Peyer's patch (tissue), 4 donors: ENCODE measurements around the gene NPHP1.

Source experiments
- POLR2A ChIP-seq, 2 donors: fragments of 450-650 bp; IDR thresholded peaks; one replicate each; pipeline ENCODE4 v1.5.1; 2017; ENCODE audit warnings: antibody characterized with exemption in 2 of 2, mild to moderate bottlenecking in 2 of 2, moderate library complexity in 2 of 2
- TF ChIP-seq, protein P1 (sequence below), 6 experiments: fragments of 450-650 bp in 4 of 6; fragments of 200-600 bp in 2 of 6; sonication (generic) in 1 of 6; IDR thresholded peaks; one replicate each; pipeline ENCODE4 v1.5.1; 2017 to 2019; ENCODE audit warnings: antibody characterized with exemption in 6 of 6, mild to moderate bottlenecking in 3 of 6, moderate library complexity in 1 of 6

DNA sequence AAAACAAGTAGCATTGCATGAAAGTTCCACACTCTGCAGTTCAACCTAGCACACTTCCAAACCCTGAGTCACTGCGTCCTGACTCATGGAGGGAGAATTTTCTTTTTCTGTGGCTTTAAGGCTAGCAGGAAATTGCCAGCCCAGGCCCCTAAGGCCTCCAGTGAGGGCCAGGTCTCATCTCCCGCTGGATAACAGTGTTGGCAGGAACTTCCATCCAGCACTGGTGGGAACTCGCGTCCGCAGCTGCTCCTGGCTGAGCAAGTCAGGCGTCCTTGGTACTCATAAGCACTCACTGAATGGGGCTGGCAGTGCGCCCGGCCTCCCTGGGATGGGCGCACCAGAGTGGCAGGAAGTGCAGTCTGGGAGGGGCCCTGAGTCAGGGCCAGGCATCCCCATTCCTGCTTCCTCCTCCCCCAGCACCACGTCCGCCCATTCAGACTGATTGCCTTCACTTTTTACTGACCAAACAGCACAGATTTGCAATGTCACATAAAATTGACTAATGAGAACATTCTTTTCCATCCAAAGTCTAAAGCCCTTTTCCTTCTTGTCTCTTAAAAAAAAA, 103.5 kb downstream of the NPHP1 start:
- TF ChIP-seq, protein P1, sequence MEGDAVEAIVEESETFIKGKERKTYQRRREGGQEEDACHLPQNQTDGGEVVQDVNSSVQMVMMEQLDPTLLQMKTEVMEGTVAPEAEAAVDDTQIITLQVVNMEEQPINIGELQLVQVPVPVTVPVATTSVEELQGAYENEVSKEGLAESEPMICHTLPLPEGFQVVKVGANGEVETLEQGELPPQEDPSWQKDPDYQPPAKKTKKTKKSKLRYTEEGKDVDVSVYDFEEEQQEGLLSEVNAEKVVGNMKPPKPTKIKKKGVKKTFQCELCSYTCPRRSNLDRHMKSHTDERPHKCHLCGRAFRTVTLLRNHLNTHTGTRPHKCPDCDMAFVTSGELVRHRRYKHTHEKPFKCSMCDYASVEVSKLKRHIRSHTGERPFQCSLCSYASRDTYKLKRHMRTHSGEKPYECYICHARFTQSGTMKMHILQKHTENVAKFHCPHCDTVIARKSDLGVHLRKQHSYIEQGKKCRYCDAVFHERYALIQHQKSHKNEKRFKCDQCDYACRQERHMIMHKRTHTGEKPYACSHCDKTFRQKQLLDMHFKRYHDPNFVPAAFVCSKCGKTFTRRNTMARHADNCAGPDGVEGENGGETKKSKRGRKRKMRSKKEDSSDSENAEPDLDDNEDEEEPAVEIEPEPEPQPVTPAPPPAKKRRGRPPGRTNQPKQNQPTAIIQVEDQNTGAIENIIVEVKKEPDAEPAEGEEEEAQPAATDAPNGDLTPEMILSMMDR (IDR thresholded peaks at IDR 0.05) = no peak
- TF ChIP-seq POLR2A (IDR thresholded peaks at IDR 0.05) = peak in 1 of 2 donors; percentile 89
